ENCODE results near the gene APOL2. TPM values are rescaled to one million over a fixed set of nuclear protein-coding genes. Genes with fewer than 3 reads are reported as not detected.

Gene APOL2
- total RNA-seq, 1 donor: 78.2 TPM

DNA sequence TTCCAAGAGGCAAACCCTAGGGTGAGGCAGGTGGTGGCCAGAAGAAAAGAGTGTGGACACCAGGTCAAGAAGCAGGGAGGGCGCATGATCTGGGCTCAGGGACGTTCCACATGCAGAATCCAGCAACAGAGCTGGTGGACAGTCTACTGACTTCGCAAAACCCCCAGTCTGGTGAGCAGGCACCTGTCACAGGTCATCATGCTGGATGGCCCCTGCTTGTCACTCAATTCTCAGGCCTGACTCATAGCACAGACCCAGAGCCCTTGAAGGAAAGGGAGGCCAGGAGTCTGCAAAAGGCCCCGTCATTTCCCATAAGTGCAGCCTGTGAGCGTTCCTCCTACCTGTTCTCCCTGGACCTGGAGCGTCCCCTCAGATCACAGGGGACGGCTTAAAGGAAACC, 55.9 kb downstream of the APOL2 start:
- TF ChIP-seq, protein P1, sequence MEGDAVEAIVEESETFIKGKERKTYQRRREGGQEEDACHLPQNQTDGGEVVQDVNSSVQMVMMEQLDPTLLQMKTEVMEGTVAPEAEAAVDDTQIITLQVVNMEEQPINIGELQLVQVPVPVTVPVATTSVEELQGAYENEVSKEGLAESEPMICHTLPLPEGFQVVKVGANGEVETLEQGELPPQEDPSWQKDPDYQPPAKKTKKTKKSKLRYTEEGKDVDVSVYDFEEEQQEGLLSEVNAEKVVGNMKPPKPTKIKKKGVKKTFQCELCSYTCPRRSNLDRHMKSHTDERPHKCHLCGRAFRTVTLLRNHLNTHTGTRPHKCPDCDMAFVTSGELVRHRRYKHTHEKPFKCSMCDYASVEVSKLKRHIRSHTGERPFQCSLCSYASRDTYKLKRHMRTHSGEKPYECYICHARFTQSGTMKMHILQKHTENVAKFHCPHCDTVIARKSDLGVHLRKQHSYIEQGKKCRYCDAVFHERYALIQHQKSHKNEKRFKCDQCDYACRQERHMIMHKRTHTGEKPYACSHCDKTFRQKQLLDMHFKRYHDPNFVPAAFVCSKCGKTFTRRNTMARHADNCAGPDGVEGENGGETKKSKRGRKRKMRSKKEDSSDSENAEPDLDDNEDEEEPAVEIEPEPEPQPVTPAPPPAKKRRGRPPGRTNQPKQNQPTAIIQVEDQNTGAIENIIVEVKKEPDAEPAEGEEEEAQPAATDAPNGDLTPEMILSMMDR (IDR thresholded peaks at IDR 0.05; ENCODE audit: insufficient read depth, low read depth, low read length): no peak
- DNase-seq (ENCODE audit: low read depth): no peak
- no peak overlapping the region for H3K4me3 ChIP-seq (ENCODE audit: low read depth, low read length)

DNA sequence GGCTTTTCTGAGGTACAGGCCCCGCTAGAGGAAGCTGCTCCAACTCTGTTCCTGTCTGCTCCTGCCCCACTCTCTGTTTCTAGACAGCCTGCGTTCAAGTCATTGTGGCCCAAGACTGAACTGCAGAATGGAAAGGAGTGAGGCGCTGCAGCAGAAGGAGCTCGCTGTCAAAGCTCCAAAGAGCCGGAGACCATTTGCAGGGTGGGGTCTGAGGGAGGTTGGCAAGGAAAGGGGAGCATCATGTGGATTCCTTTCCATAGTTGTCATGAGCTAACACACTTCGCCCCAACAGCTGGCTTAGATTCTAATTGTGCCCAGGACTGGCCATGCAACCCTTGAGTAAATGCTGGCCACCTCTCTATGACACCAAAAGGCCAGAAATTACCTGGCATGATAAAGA, 56.5 kb downstream of the APOL2 start:
- no peak overlapping the region for H3K4me3 ChIP-seq (ENCODE audit: low read depth, low read length)
- TF ChIP-seq, protein P1 (IDR thresholded peaks at IDR 0.05; ENCODE audit: insufficient read depth, low read depth, low read length): no peak
- DNase-seq (ENCODE audit: low read depth): no peak

DNA sequence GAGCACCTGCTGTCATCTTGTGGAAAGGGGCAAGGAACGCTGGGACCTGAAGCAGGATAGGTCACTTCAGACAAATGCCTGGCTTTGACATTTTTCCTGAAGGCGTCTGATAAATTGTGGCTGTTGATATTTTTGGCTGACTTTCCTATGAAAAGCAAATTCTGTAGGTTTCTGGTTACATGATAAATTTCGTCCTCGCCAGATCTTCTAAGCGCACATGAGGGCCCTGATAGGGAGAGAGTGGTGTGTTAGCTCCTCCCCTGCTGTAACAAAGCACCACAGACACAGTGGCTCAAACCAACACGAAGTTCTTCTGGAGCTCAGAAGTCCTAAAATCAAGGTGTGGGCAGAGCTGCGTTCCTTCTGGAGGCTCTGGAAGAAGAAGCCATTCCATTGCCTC, 57.3 kb downstream of the APOL2 start:
- no peak overlapping the region for H3K4me3 ChIP-seq (ENCODE audit: low read depth, low read length)
- TF ChIP-seq, protein P1 (IDR thresholded peaks at IDR 0.05; ENCODE audit: insufficient read depth, low read depth, low read length): no peak
- DNase-seq (ENCODE audit: low read depth): no peak

DNA sequence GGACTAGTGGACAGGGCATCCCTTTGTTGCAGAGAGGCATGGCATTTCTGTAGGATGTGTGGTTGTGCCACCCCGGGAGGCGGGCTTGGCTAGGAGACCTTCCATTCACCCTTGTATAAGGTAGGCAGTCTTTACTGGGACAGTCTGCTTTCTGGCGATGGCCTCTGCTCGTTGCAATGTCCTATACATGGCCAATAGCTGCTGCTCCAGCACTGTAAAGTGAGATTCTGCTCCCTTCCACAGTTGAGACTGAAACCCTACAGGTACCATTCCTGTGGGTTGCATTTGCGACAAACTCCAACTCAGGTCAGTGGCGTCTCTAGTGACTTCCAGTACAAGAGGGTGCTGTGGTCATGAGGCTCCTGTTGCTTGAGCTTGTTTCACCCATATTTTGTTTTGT, 58.4 kb downstream of the APOL2 start:
- H3K4me3 ChIP-seq (ENCODE audit: low read depth, low read length): no peak overlapping the region
- TF ChIP-seq, protein P1 (IDR thresholded peaks at IDR 0.05; ENCODE audit: insufficient read depth, low read depth, low read length): no peak
- no peak for DNase-seq (ENCODE audit: low read depth)

DNA sequence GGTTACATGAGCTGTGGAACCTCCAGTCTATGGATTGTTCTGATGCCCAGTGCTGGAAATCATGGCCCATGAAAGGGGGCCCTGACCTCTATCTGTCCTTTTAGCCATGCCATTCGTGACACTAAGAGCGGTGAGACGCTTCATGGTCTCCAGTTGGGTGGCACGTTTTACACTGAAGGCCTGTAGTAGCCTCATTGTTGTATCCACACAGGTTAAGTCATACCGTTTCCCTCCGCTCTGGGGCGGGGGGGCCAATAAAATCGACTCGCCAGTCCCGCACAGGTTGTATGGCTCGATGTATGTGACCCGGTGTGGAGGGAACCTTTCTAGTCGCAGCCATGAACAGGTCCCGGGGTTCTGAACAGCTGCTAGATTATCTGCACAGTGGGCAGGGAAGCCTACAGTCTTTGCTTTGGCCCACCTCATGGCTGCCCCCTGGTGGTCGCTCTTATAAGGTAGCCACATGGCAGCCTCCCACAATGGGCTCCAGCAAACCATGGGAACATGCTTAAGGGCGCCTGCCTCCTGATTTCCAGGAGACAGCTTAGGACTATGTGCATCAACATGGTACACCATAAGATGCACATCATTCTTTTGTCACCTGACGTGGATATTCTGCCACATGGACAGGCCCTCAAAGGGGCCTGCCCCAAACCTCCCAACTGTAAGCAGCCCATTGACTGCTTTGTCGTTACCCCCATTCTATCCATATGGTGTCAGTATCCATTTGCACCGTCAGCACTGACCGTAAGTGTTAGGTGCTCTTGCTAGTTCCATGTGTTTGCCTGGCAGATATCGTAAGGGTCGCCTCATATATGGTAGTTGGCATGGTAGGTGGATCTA, 59.1 kb downstream of the APOL2 start:
- H3K4me3 ChIP-seq (ENCODE audit: low read depth, low read length): no peak overlapping the region
- peak; percentile 77 for DNase-seq (ENCODE audit: low read depth)
- TF ChIP-seq, protein P1 (IDR thresholded peaks at IDR 0.05; ENCODE audit: insufficient read depth, low read depth, low read length): peak; percentile 83

DNA sequence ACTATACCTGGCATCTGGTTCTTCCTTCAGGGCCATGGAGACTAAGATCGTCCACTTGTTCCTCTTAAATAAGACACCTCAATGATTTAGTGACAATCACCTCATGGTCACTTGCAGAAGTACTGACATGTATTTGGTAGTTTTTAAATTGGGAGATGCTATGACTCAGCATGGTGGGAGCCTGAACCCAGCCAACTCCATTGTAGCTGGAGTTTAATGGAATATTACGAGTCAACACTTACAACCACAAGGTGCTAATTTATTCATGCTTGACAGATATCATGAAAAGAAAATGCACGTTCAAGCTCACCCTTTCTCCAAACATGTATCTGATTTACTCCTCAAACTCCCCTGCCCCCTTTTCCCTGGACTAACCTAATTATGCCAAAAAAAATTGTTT, 62.2 kb downstream of the APOL2 start:
- no peak for DNase-seq (ENCODE audit: low read depth)
- no peak overlapping the region for H3K4me3 ChIP-seq (ENCODE audit: low read depth, low read length)
- TF ChIP-seq, protein P1 (IDR thresholded peaks at IDR 0.05; ENCODE audit: insufficient read depth, low read depth, low read length): no peak

Small RNA genes within 50 kb of the gene (small RNA-seq; reads per million reads assigned to genes)
- not detected for gene MIR6819

Other genes starting within 250 kb of the APOL2 start
- 160 and 174 TPM in 2 replicates for gene RBFOX2, start 210.7 kb downstream of the APOL2 start, total RNA-seq
- gene APOL3, start 78.8 kb downstream of the APOL2 start, total RNA-seq: 9.7 and 10.4 TPM in 2 replicates
- not detected in 2 replicates for gene APOL4, start 37.7 kb downstream of the APOL2 start, total RNA-seq
- gene APOL1, start 13.6 kb upstream of the APOL2 start, total RNA-seq: 12.9 and 21.6 TPM in 2 replicates
- gene MYH9, start 148.4 kb upstream of the APOL2 start, total RNA-seq: 1,420 and 1,714 TPM in 2 replicates
- 14.7 and 18.4 TPM in 2 replicates for gene TXN2, start 242.1 kb upstream of the APOL2 start, total RNA-seq